Measurements from ENCODE around the gene RNASEL. TPM values are rescaled to one million over a fixed set of nuclear protein-coding genes. Genes with fewer than 3 reads are reported as not detected.
"Not testable (repeated sequence)": the region's sequence is repeated elsewhere in the genome, so short reads cannot be mapped to it uniquely, and the experiment has no call there.

RNASEL gene
- total RNA-seq, 1 donor from 2014 or later: 4.2 TPM

- Mint-ChIP-seq H3K27me3 (ENCODE audit: unreplicated experiment) (peaks cover 2% of the 10 kb centered on the region), H3K27ac (ENCODE audit: unreplicated experiment) (no peak overlapping the region), H3K9me3 (ENCODE audit: unreplicated experiment) (no peaks in the 10 kb centered on the region), H3K36me3 (ENCODE audit: unreplicated experiment) (peaks cover 2% of the 10 kb centered on the region), H3K4me1 (ENCODE audit: unreplicated experiment) (peaks cover 7% of the 10 kb centered on the region), H3K4me3 (ENCODE audit: unreplicated experiment) (no peak overlapping the region)
- no peak for DNase-seq (ENCODE audit: extremely low spot score, unreplicated experiment)
- TF ChIP-seq CTCF (IDR thresholded peaks at IDR 0.05): no peak
Observed at GRCh38 chr1:182633657-182634281, 44.7 kb upstream of the RNASEL start.

- TF ChIP-seq CTCF (IDR thresholded peaks at IDR 0.05): no peak
- H3K27ac Mint-ChIP-seq (ENCODE audit: unreplicated experiment): no peak overlapping the region
- peaks cover 7% of the 10 kb centered on the region for H3K4me1 Mint-ChIP-seq (ENCODE audit: unreplicated experiment)
- H3K36me3 Mint-ChIP-seq (ENCODE audit: unreplicated experiment): peaks cover 2% of the 10 kb centered on the region
- H3K9me3 Mint-ChIP-seq (ENCODE audit: unreplicated experiment): no peaks in the 10 kb centered on the region
- peaks cover 2% of the 10 kb centered on the region for H3K27me3 Mint-ChIP-seq (ENCODE audit: unreplicated experiment)
- no peak overlapping the region for H3K4me3 Mint-ChIP-seq (ENCODE audit: unreplicated experiment)
- DNase-seq (ENCODE audit: extremely low spot score, unreplicated experiment): no peak
Observed at GRCh38 chr1:182633031-182633430, 44.0 kb upstream of the RNASEL start.

DNA sequence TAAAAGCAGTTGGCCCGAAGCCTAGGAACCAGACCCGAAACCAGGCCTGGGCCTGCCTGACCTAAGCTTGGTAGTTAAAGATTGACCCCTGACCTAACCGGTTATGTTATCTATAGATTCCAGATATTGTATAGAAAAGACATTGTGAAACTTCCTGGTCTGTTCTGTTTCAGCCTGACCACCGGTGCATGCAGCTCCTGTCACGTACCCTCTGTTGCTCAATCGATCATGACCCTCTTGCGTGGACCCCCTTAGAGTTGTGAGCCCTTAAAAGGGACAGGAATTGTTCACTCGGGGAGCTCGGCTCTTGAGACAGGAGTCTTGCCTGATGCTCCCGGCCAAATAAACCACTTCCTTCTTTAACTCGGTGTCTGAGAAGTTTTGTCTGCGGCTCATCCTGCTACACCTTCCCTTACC, 43.4 kb upstream of the RNASEL start:
- not testable (repeated sequence) for H3K9me3 Mint-ChIP-seq (ENCODE audit: unreplicated experiment); H3K27ac Mint-ChIP-seq (ENCODE audit: unreplicated experiment); DNase-seq (ENCODE audit: extremely low spot score, unreplicated experiment); H3K4me3 Mint-ChIP-seq (ENCODE audit: unreplicated experiment); H3K36me3 Mint-ChIP-seq (ENCODE audit: unreplicated experiment); H3K27me3 Mint-ChIP-seq (ENCODE audit: unreplicated experiment); H3K4me1 Mint-ChIP-seq (ENCODE audit: unreplicated experiment)

DNA sequence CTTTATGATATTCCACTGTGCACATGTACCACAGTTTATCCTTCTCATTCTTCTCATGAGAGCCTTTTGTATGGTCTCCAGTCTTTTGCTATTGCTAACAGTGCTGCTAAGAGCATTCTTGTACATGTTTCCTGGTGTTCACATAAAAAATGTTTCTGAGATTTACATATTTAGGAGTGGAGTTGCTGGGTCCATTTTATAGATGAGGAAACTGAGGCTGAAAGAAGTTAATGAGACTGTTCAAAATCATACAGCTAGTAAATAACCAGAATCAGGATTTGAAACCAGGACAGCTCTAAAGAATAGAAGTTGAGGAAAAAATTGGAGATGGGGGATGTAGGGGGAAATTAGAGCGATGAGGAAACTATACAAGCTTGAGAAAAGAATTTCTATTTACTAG, 42.9 kb upstream of the RNASEL start:
- DNase-seq (ENCODE audit: extremely low spot score, unreplicated experiment): no peak
- Mint-ChIP-seq H3K9me3 (ENCODE audit: unreplicated experiment) (no peaks in the 10 kb centered on the region), H3K27me3 (ENCODE audit: unreplicated experiment) (peaks cover 2% of the 10 kb centered on the region), H3K4me3 (ENCODE audit: unreplicated experiment) (no peak overlapping the region), H3K4me1 (ENCODE audit: unreplicated experiment) (peaks cover 9% of the 10 kb centered on the region), H3K27ac (ENCODE audit: unreplicated experiment) (no peak overlapping the region), H3K36me3 (ENCODE audit: unreplicated experiment) (peaks cover 2% of the 10 kb centered on the region)
- no peak for TF ChIP-seq CTCF (IDR thresholded peaks at IDR 0.05)

DNA sequence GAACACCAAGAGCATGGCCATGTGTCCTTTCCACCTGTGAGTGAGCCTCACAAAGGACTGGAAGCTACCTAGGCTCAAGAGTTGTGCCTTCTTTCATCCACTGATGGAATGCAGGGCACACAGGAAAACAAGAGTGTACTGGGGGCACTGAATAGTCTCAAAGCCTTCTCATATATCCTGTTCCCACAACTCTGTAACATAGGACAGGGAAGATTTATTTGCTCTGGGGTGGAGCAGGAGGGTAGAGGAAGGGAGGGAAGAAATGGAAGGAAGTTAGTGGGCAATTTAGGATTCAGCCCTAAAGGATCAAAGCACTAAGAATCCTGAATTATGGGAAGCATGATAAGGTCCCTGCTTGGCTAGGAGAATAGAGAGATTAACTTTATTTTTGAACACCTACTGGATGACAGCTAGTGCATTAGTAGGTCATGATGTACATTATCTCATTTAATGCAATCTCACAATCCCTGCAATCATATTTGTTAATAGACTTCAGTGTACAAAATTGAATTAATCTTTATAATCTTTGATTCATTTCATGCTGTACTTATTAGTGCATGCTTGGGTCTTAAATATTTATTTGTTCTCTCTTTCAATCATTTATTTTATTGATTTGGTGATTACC, 42.1 kb upstream of the RNASEL start:
- no peak overlapping the region for H3K4me3 Mint-ChIP-seq (ENCODE audit: unreplicated experiment)
- peaks cover 2% of the 10 kb centered on the region for H3K36me3 Mint-ChIP-seq (ENCODE audit: unreplicated experiment)
- H3K9me3 Mint-ChIP-seq (ENCODE audit: unreplicated experiment): no peaks in the 10 kb centered on the region
- H3K27ac Mint-ChIP-seq (ENCODE audit: unreplicated experiment): no peak overlapping the region
- peaks cover 2% of the 10 kb centered on the region for H3K27me3 Mint-ChIP-seq (ENCODE audit: unreplicated experiment)
- TF ChIP-seq CTCF (IDR thresholded peaks at IDR 0.05): no peak
- no peak for DNase-seq (ENCODE audit: extremely low spot score, unreplicated experiment)
- peaks cover 17% of the 10 kb centered on the region for H3K4me1 Mint-ChIP-seq (ENCODE audit: unreplicated experiment)

Data from osteocyte (in vitro differentiated cells).